OCI-LY1 (cell line): ENCODE results near the gene DPF1.

Experiments
- H2AFZ ChIP-seq: fragments of 200-600 bp; sonication (generic), shearing (Covaris generic); 2 replicates; pipeline ENCODE4 v1.6.0; 2014; ENCODE audit warnings: antibody characterized with exemption, mild to moderate bottlenecking, low read length
- H3F3A ChIP-seq: fragments of 200-600 bp; sonication (generic), shearing (Covaris generic); 2 replicates; pipeline ENCODE4 v1.6.0; 2014; ENCODE audit warnings: mild to moderate bottlenecking, antibody characterized with exemption, low read length, moderate library complexity; ENCODE audit not compliant: insufficient read depth
- H3K27ac ChIP-seq: fragments of 200-600 bp; sonication (generic); 2 replicates; pipeline ENCODE4 v1.5.1; 2014; ENCODE audit warnings: low read length, mixed run types, mild to moderate bottlenecking, low read depth; ENCODE audit not compliant: poor library complexity, severe bottlenecking
- H3K27me3 ChIP-seq: fragments of 200-600 bp; sonication (generic); 2 replicates; pipeline ENCODE4 v1.6.0; 2014; ENCODE audit warnings: antibody characterized with exemption, mild to moderate bottlenecking, low read length, moderate library complexity; ENCODE audit not compliant: insufficient read depth
- H3K36me3 ChIP-seq: fragments of 200-600 bp; sonication (generic); 2 replicates; pipeline ENCODE4 v1.6.1; 2014; ENCODE audit warnings: mild to moderate bottlenecking, antibody characterized with exemption, low read length, moderate library complexity, mixed read lengths; ENCODE audit not compliant: insufficient read depth
- H3K4me1 ChIP-seq: fragments of 200-600 bp; sonication (generic); 2 replicates; pipeline ENCODE4 v1.5.1; 2014; ENCODE audit warnings: mild to moderate bottlenecking, low read length, moderate library complexity; ENCODE audit not compliant: insufficient read depth, severe bottlenecking
- H3K4me2 ChIP-seq: fragments of 200-600 bp; sonication (generic), shearing (Covaris generic); 2 replicates; pipeline ENCODE4 v1.6.1; 2014; ENCODE audit warnings: low read length
- H3K4me3 ChIP-seq: fragments of 200-600 bp; sonication (generic); 2 replicates; pipeline ENCODE4 v1.5.1; 2014; ENCODE audit warnings: low read length, low read depth, mild to moderate bottlenecking, mixed read lengths; ENCODE audit not compliant: poor library complexity, severe bottlenecking
- H3K79me2 ChIP-seq: fragments of 200-600 bp; shearing (Covaris generic); 2 replicates; pipeline ENCODE4 v1.6.1; 2016; ENCODE audit warnings: mixed run types, low read length, mixed read lengths; ENCODE audit not compliant: insufficient read depth
- H3K9ac ChIP-seq: fragments of 200-600 bp; sonication (generic), shearing (Covaris generic); 2 replicates; pipeline ENCODE4 v1.6.1; 2014; ENCODE audit warnings: mild to moderate bottlenecking, low read length, mixed read lengths
- H3K9me2 ChIP-seq: fragments of 200-600 bp; sonication (generic), shearing (Covaris generic); 2 replicates; pipeline ENCODE4 v1.6.1; 2014; ENCODE audit warnings: low read depth, mild to moderate bottlenecking, low read length, mixed read lengths
- H3K9me3 ChIP-seq: fragments of 200-600 bp; shearing (Covaris generic); 2 replicates; pipeline ENCODE4 v1.6.1; 2014; ENCODE audit warnings: low read length, mixed read lengths
- H4K20me1 ChIP-seq: fragments of 200-600 bp; sonication (generic), shearing (Covaris generic); 2 replicates; pipeline ENCODE4 v1.6.0; 2016; ENCODE audit warnings: mild to moderate bottlenecking, low read length; ENCODE audit not compliant: insufficient read depth
- EZH2 ChIP-seq: fragments of 200-600 bp; sonication (generic), shearing (Covaris generic); IDR thresholded peaks from 2 replicates; pipeline ENCODE4 v1.8.0; 2017; ENCODE audit warnings: borderline replicate concordance, mixed run types, mild to moderate bottlenecking, antibody characterized with exemption, low read length, moderate library complexity, mixed read lengths
- TF ChIP-seq, protein P1 (sequence below): fragments of 200-600 bp; sonication (generic), shearing (Covaris generic); IDR thresholded peaks from 2 replicates; pipeline ENCODE4 v1.5.1; 2017; ENCODE audit warnings: mild to moderate bottlenecking, antibody characterized with exemption, low read length, moderate library complexity, mixed read lengths

DPF1 gene

DNA sequence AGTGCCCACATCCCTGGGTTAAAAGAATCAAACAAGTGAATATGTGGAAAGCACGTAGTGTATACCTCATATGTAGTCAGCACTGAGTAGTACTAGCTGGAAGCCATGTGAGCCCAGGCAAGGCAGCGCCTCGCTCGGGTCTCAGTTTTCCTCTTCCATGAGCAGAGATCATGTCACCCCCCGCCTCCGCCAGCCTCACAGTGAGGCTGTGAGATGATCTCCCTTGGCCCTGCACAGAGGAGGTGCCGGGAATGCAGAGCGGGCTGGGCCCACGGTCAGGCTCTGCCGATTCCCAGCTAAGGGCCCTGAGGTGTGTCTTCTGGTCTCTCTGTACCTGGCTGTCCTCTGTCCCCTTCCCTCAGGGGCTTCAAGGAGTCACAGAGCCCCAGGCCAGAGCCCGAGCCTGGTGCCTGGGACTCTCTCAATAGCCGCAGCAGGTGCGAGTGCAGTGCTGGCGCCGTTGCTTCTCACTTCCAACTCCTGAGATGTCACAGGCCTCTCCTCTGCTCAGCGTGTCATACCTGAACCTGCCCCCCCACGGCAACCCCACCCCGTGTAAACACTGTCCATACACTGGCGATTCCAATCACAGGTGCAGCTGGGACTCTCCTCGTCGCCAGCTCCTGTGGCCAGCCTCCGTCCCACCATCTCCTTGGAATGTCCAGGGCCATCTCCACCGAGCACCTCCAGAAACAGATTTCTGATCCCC, 26.9 kb downstream of the DPF1 start:
- no peak overlapping the region for H2AFZ ChIP-seq
- H3K9ac ChIP-seq, result no peak overlapping the region

DNA sequence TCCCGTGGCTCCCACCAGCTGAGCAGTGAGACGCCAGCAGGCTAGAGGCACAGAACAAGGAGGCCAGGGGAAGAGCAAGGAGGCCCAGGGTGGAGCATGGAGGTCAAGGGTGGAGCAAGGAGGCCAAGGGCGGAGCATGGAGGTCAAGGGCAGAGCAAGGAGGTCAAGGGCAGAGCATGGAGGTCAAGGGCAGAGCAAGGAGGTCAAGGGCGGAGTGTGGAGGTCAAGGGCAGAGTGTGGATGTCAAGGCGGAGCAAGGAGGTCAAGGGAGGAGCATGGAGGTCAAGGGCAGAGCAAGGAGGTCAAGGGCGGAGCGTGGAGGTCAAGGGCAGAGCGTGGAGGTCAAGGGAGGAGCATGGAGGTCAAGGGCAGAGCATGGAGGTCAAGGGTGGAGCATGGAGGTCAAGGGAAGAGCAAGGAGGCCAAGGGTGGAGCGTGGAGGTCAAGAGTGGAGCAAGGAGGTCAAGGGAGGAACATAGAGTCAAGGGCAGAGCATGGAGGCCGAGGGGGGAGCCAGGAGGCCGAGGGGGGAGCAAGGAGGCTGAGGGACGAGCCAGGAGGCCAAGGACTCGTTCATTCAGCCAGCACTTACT, 27.7 kb downstream of the DPF1 start:
- no peaks in the 10 kb centered on the region for H3K79me2 ChIP-seq
- no peak overlapping the region for H2AFZ ChIP-seq
- no peak overlapping the region for H3K4me3 ChIP-seq
- no peak overlapping the region for H3K9ac ChIP-seq
- H3K4me1 ChIP-seq, result no peaks in the 10 kb centered on the region
- no peaks in the 10 kb centered on the region for H3K9me3 ChIP-seq
- H3F3A ChIP-seq, result no peaks in the 10 kb centered on the region
- peaks cover 19% of the 10 kb centered on the region for H3K36me3 ChIP-seq
- H4K20me1 ChIP-seq, result no peaks in the 10 kb centered on the region
- no peaks in the 10 kb centered on the region for H3K9me2 ChIP-seq
- H3K4me2 ChIP-seq, result no peak overlapping the region
- H3K27me3 ChIP-seq, result no peaks in the 10 kb centered on the region
- TF ChIP-seq EZH2, result no peak
- TF ChIP-seq, protein P1, sequence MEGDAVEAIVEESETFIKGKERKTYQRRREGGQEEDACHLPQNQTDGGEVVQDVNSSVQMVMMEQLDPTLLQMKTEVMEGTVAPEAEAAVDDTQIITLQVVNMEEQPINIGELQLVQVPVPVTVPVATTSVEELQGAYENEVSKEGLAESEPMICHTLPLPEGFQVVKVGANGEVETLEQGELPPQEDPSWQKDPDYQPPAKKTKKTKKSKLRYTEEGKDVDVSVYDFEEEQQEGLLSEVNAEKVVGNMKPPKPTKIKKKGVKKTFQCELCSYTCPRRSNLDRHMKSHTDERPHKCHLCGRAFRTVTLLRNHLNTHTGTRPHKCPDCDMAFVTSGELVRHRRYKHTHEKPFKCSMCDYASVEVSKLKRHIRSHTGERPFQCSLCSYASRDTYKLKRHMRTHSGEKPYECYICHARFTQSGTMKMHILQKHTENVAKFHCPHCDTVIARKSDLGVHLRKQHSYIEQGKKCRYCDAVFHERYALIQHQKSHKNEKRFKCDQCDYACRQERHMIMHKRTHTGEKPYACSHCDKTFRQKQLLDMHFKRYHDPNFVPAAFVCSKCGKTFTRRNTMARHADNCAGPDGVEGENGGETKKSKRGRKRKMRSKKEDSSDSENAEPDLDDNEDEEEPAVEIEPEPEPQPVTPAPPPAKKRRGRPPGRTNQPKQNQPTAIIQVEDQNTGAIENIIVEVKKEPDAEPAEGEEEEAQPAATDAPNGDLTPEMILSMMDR, result no peak
- no peak overlapping the region for H3K27ac ChIP-seq

More for the DNA sequence above, 26.9 kb downstream of the DPF1 start:
- Histone ChIP-seq H3K27ac (no peak overlapping the region), H3K36me3 (peaks cover 27% of the 10 kb centered on the region), H3F3A (no peaks in the 10 kb centered on the region), H3K9me2 (no peaks in the 10 kb centered on the region), H3K9me3 (no peaks in the 10 kb centered on the region), H4K20me1 (no peaks in the 10 kb centered on the region), H3K4me1 (no peaks in the 10 kb centered on the region), H3K4me3 (no peak overlapping the region), H3K4me2 (no peak overlapping the region), H3K79me2 (no peaks in the 10 kb centered on the region), H3K27me3 (no peaks in the 10 kb centered on the region)
- TF ChIP-seq, protein P1, result no peak
- no peak for TF ChIP-seq EZH2

DNA sequence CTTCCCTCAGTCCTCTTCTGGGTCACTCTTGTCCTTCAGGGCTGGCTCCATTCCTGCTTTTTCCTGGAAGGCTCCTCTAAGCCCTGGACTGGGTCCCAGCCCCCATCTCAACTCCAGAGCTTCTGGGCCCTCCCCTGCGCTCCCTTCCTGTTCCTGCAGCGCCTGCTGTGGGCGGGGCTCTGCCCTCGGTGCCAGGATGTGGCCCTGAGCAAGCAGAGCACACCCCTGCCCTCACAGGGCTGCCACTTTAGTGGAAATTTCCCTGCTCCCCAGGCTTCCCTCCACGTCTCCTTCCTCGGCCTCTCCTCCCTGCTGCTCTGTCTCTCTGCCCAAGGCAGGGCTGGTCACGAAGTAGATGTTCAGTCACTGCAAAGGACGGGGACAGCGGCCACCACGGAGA, 28.8 kb downstream of the DPF1 start:
- no peaks in the 10 kb centered on the region for H3K27me3 ChIP-seq
- H3K9me3 ChIP-seq, result no peaks in the 10 kb centered on the region
- no peaks in the 10 kb centered on the region for H3F3A ChIP-seq
- no peaks in the 10 kb centered on the region for H3K9me2 ChIP-seq
- H3K9ac ChIP-seq, result no peak overlapping the region
- H3K79me2 ChIP-seq, result no peaks in the 10 kb centered on the region
- no peak overlapping the region for H3K4me3 ChIP-seq
- TF ChIP-seq, protein P1, result no peak
- TF ChIP-seq EZH2, result no peak
- H2AFZ ChIP-seq, result no peak overlapping the region
- H3K36me3 ChIP-seq, result peaks cover 15% of the 10 kb centered on the region
- no peaks in the 10 kb centered on the region for H3K4me1 ChIP-seq
- H3K27ac ChIP-seq, result no peak overlapping the region
- H3K4me2 ChIP-seq, result no peak overlapping the region
- no peaks in the 10 kb centered on the region for H4K20me1 ChIP-seq
